Esophagus (tissue), 2 donors: ENCODE data around the gene ADAM12. TPM values are rescaled to one million over a fixed set of nuclear protein-coding genes. Genes with fewer than 3 reads are reported as not detected.
A peak's percentile ranks its signal among the peaks of the same experiment; 100 is the strongest.

Experiments used
- H3K27ac ChIP-seq, 2 donors: one replicate each; pipeline ENCODE4 v1.5.1; 2013; ENCODE audit warnings: low read depth in 2 of 2, mild to moderate bottlenecking in 2 of 2, inconsistent platforms in 1 of 2, low read length in 1 of 2, moderate library complexity in 1 of 2
- H3K27me3 ChIP-seq, 2 donors: one replicate each; pipeline ENCODE4 v1.6.1; 2013; ENCODE audit warnings: low read length in 2 of 2, control low read depth in 1 of 2, mild to moderate bottlenecking in 1 of 2; ENCODE audit not compliant: insufficient read depth in 2 of 2, control insufficient read depth in 1 of 2
- H3K36me3 ChIP-seq, 2 donors: one replicate each; pipeline ENCODE4 v1.6.1; 2013; ENCODE audit warnings: low read length in 1 of 2; ENCODE audit not compliant: control insufficient read depth in 2 of 2, insufficient read depth in 2 of 2
- H3K4me1 ChIP-seq, 2 donors: one replicate each; pipeline ENCODE4 v1.6.1; 2013; ENCODE audit warnings: low read length in 1 of 2; ENCODE audit not compliant: control insufficient read depth in 2 of 2, insufficient read depth in 2 of 2
- H3K4me3 ChIP-seq, 2 donors: one replicate each; pipeline ENCODE4 v1.5.1; 2013; ENCODE audit warnings: low read length in 2 of 2, mild to moderate bottlenecking in 2 of 2, low read depth in 1 of 2, moderate library complexity in 1 of 2
- H3K9me3 ChIP-seq, 2 donors: one replicate each; pipeline ENCODE4 v1.6.1; 2013; ENCODE audit warnings: mild to moderate bottlenecking in 2 of 2, low read depth in 1 of 2, low read length in 1 of 2, moderate library complexity in 1 of 2; ENCODE audit not compliant: control insufficient read depth in 2 of 2, insufficient read depth in 1 of 2
- WGBS, 2 donors: extraction: QIAGEN DNeasy Blood & Tissue Kit; methylation state at CpG; one replicate each; pipeline ENCODE4 v1.1.7; 2013; 5-methylcytosine and 5-hydroxymethylcytosine counted together
- polyA plus RNA-seq, 2 donors: library from polyadenylated mRNA; stranded (reverse); fragments of 200-250 nt; gene quantifications; one replicate each; pipeline ENCODE4 v1.2.3, GENCODE V29; 2013
- donor health status: healthy with polysubstance abuse.
- donor health status: Bipolar disorder and iron deficiency.

ADAM12 gene
- polyA plus RNA-seq, 2 donors: under 0.01 to 0.06 TPM

GRCh38 chr10:126133906-126134656, 254.2 kb downstream of the ADAM12 start:
- Histone ChIP-seq H3K4me3 (no peak overlapping the region), H3K9me3 (no peaks in the 10 kb centered on the region), H3K36me3 (no peaks in the 10 kb centered on the region), H3K27ac (no peak overlapping the region), H3K4me1 (no peaks in the 10 kb centered on the region), H3K27me3 (no peaks in the 10 kb centered on the region)
- 45 to 54% methylated on average over 6 of the region's 6 CpGs for WGBS, 2 donors

GRCh38 chr10:126133082-126133620, 255.1 kb downstream of the ADAM12 start:
- Histone ChIP-seq H3K27me3 (no peaks in the 10 kb centered on the region), H3K36me3 (no peaks in the 10 kb centered on the region), H3K9me3 (no peaks in the 10 kb centered on the region), H3K4me3 (no peak overlapping the region), H3K4me1 (no peaks in the 10 kb centered on the region), H3K27ac (no peak overlapping the region)
- WGBS, 2 donors: 93 to 97% methylated on average over 9 of the region's 9 CpGs

GRCh38 chr10:126131341-126131740, 256.9 kb downstream of the ADAM12 start:
- 66 to 70% methylated on average over 4 of the region's 4 CpGs for WGBS, 2 donors
- no peaks in the 10 kb centered on the region for H3K9me3 ChIP-seq
- H3K27ac ChIP-seq: peak overlapping the region in 1 of 2 donors; percentile 0
- H3K4me1 ChIP-seq: no peaks in the 10 kb centered on the region
- no peak overlapping the region for H3K4me3 ChIP-seq
- no peaks in the 10 kb centered on the region for H3K36me3 ChIP-seq
- H3K27me3 ChIP-seq: no peaks in the 10 kb centered on the region

- Histone ChIP-seq H3K4me1 (no peaks in the 10 kb centered on the region), H3K27me3 (no peaks in the 10 kb centered on the region), H3K27ac (no peak overlapping the region), H3K9me3 (no peaks in the 10 kb centered on the region), H3K36me3 (no peaks in the 10 kb centered on the region), H3K4me3 (no peak overlapping the region)
- 70 to 78% methylated on average over 9 of the region's 9 CpGs for WGBS, 2 donors
Observed at GRCh38 chr10:126130271-126130710, 258.0 kb downstream of the ADAM12 start.

- 70 to 72% methylated on average over 7 of the region's 7 CpGs for WGBS, 2 donors
- Histone ChIP-seq H3K27me3 (no peaks in the 10 kb centered on the region), H3K9me3 (no peaks in the 10 kb centered on the region), H3K4me1 (no peaks in the 10 kb centered on the region), H3K4me3 (no peak overlapping the region), H3K36me3 (no peaks in the 10 kb centered on the region), H3K27ac (no peak overlapping the region)
Observed at GRCh38 chr10:126129026-126129425, 259.3 kb downstream of the ADAM12 start.

GRCh38 chr10:126128581-126128980, 259.7 kb downstream of the ADAM12 start:
- no peaks in the 10 kb centered on the region for H3K9me3 ChIP-seq
- 97% methylated on average over 21 of the region's 21 CpGs for WGBS, 2 donors
- H3K27me3 ChIP-seq: no peaks in the 10 kb centered on the region
- H3K27ac ChIP-seq: no peak overlapping the region
- H3K4me1 ChIP-seq: no peaks in the 10 kb centered on the region
- no peaks in the 10 kb centered on the region for H3K36me3 ChIP-seq
- no peak overlapping the region for H3K4me3 ChIP-seq

- Histone ChIP-seq H3K4me1 (no peaks in the 10 kb centered on the region), H3K27me3 (no peaks in the 10 kb centered on the region), H3K36me3 (no peaks in the 10 kb centered on the region), H3K27ac (no peak overlapping the region), H3K4me3 (no peak overlapping the region), H3K9me3 (no peaks in the 10 kb centered on the region)
- 88 to 91% methylated on average over 7 of the region's 7 CpGs for WGBS, 2 donors
Observed at GRCh38 chr10:126127481-126128029, 260.7 kb downstream of the ADAM12 start.

GRCh38 chr10:126126866-126127265, 261.4 kb downstream of the ADAM12 start:
- no peak overlapping the region for H3K4me3 ChIP-seq
- no peaks in the 10 kb centered on the region for H3K36me3 ChIP-seq
- H3K27ac ChIP-seq: no peak overlapping the region
- 73 to 77% methylated on average over 4 of the region's 4 CpGs for WGBS, 2 donors
- no peaks in the 10 kb centered on the region for H3K9me3 ChIP-seq
- H3K4me1 ChIP-seq: no peaks in the 10 kb centered on the region
- no peaks in the 10 kb centered on the region for H3K27me3 ChIP-seq

- WGBS, 2 donors: 86 to 87% methylated on average over 5 of the region's 5 CpGs
- no peak overlapping the region for H3K4me3 ChIP-seq
- no peaks in the 10 kb centered on the region for H3K27me3 ChIP-seq
- H3K27ac ChIP-seq: no peak overlapping the region
- no peaks in the 10 kb centered on the region for H3K4me1 ChIP-seq
- H3K36me3 ChIP-seq: no peaks in the 10 kb centered on the region
- H3K9me3 ChIP-seq: no peaks in the 10 kb centered on the region
Observed at GRCh38 chr10:126126023-126126422, 262.3 kb downstream of the ADAM12 start.
